Measurements from ENCODE around the gene CEP57L1.

DNA sequence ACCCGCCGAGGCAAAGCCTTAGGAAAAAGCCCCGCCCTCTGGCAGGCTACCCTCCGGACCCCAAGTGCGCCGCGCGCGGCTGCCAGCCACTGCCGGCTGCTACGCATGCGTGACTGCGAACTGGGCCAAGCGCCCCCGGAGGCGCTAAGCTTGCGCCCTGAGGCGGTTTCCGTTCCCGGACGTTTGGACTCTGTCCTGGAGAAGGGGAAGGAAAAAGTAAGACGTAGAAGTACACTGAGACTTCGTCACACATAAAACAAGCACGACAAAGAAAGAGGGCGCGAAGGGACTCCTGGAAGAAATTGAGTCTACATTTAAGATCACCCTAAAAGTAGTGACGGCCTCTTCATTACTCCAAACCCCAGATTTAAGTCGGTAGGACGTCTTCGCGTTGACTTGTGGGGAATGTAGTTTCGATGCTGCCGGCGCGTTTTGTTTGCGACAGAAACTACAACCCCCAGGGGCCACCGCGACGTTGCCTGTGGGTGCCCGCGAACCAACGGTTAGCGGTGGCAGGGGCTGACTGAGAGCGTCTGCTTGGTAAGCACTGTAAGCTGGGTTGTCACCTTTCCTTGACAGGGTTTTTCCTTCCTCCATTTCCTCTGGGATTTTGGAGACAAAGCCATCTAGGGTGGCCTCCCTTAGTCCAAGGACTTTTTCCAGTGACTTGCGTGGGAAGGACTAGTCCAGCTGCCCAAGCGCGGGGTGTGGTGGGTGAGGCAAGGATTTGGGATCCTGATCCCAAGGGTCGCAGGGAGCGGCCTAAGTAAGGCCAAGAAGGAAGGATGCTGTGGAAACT, at the start of gene CEP57L1:
- TF ChIP-seq CTCF (IDR thresholded peaks at IDR 0.05) (peak in 2 of 5 experiments; percentile 7 to 45), POLR2A (IDR thresholded peaks at IDR 0.05) (peak; percentile 49 to 54)
